Fibroblast of lung (primary cell): Measurements from ENCODE around the gene KRTAP19-3. TPM values are rescaled to one million over a fixed set of nuclear protein-coding genes. Genes with fewer than 3 reads are reported as not detected.

Source experiments
- DNase-seq, 2 donors: peaks; one replicate each; pipeline versions ENCODE4 v3.0.0 to v3.0.0-alpha.2; 2010; ENCODE audit warnings: low read depth in 2 of 2
- H2AFZ ChIP-seq: 2 replicates; pipeline ENCODE4 v1.5.1; 2012; ENCODE audit warnings: low read length, control low read depth, inconsistent platforms
- H3K27ac ChIP-seq: 2 replicates; pipeline ENCODE4 v1.5.1; 2011; ENCODE audit warnings: low read length, control low read depth; ENCODE audit not compliant: insufficient read depth
- H3K27me3 ChIP-seq: 2 replicates; pipeline ENCODE4 v1.5.1; 2011; ENCODE audit warnings: mild to moderate bottlenecking, low read length; ENCODE audit not compliant: control insufficient read depth, insufficient read depth
- H3K36me3 ChIP-seq: 2 replicates; pipeline ENCODE4 v1.5.1; 2011; ENCODE audit warnings: low read length; ENCODE audit not compliant: control insufficient read depth, insufficient read depth
- H3K4me1 ChIP-seq: 2 replicates; pipeline ENCODE4 v1.5.1; 2011; ENCODE audit warnings: low read length; ENCODE audit not compliant: control insufficient read depth, insufficient read depth; ENCODE audit errors: extremely low read depth
- H3K4me2 ChIP-seq: 2 replicates; pipeline ENCODE4 v1.5.1; 2011; ENCODE audit warnings: low read length, control low read depth; ENCODE audit not compliant: insufficient read depth; ENCODE audit errors: extremely low read depth
- H3K4me3 ChIP-seq, 4 experiments: fragments of 200-600 bp in 1 of 4; sonication (generic) in 1 of 4; replicated peaks in 1 of 4; 2 replicates each; pipeline ENCODE4 v1.5.1; 2011 to 2016; ENCODE audit warnings: low read length in 4 of 4, low read depth in 3 of 4, mild to moderate bottlenecking in 3 of 4, control low read depth in 2 of 4, inconsistent platforms in 1 of 4, mixed read lengths in 1 of 4; ENCODE audit not compliant: insufficient read depth in 1 of 4; ENCODE audit errors: control extremely low read depth in 1 of 4
- H3K79me2 ChIP-seq: 2 replicates; pipeline ENCODE4 v1.5.1; 2012; ENCODE audit warnings: mild to moderate bottlenecking, low read length, inconsistent platforms; ENCODE audit not compliant: control insufficient read depth, insufficient read depth
- H3K9ac ChIP-seq: 2 replicates; pipeline ENCODE4 v1.5.1; 2011; ENCODE audit warnings: mild to moderate bottlenecking, low read length, control low read depth; ENCODE audit not compliant: insufficient read depth
- H3K9me3 ChIP-seq: 2 replicates; pipeline ENCODE4 v1.5.1; 2012; ENCODE audit warnings: low read depth, low read length; ENCODE audit not compliant: control insufficient read depth, insufficient read depth
- H4K20me1 ChIP-seq: 2 replicates; pipeline ENCODE4 v1.5.1; 2011; ENCODE audit warnings: low read length; ENCODE audit not compliant: control insufficient read depth, insufficient read depth; ENCODE audit errors: extremely low read depth
- EZH2 ChIP-seq: IDR thresholded peaks from 2 replicates; pipeline ENCODE4 v1.5.1; 2012; ENCODE audit warnings: low read length, control low read depth, mild to moderate bottlenecking; ENCODE audit errors: missing control alignments
- polyA plus RNA-seq, 2 donors: library from polyadenylated mRNA; depleted of rRNA in 1 of 2; stranded (reverse) in 1 of 2; unstranded in 1 of 2; fragments of >200 nt; gene quantifications; 2 replicates each; pipeline ENCODE4 v1.2.1, GENCODE V29; 2011 to 2012; ENCODE audit warnings: missing spikeins in 1 of 2
- total RNA-seq: library from RNA; depleted of rRNA; stranded (reverse); fragments of >200 nt; gene quantifications from 2 replicates; pipeline ENCODE4 v1.2.1, GENCODE V29; 2014
- TF ChIP-seq, protein P1 (sequence below), 2 donors: IDR thresholded peaks in 1 of 2; conservative IDR thresholded peaks in 1 of 2; 1 replicate in 1 of 2; 2 replicates in 1 of 2; pipeline ENCODE4 v1.5.1; 2011 to 2012; ENCODE audit warnings: low read length in 2 of 2, control low read depth in 1 of 2, inconsistent platforms in 1 of 2, low read depth in 1 of 2, mild to moderate bottlenecking in 1 of 2

KRTAP19-3 gene
- total and polyA plus RNA-seq, 2 donors (not counting 1 experiment from before 2014, with no cell fraction given): not detected

GRCh38 chr21:30479259-30479658 lies 12.6 kb downstream of the KRTAP19-3 start:
- TF ChIP-seq EZH2: no peak
- TF ChIP-seq, protein P1, sequence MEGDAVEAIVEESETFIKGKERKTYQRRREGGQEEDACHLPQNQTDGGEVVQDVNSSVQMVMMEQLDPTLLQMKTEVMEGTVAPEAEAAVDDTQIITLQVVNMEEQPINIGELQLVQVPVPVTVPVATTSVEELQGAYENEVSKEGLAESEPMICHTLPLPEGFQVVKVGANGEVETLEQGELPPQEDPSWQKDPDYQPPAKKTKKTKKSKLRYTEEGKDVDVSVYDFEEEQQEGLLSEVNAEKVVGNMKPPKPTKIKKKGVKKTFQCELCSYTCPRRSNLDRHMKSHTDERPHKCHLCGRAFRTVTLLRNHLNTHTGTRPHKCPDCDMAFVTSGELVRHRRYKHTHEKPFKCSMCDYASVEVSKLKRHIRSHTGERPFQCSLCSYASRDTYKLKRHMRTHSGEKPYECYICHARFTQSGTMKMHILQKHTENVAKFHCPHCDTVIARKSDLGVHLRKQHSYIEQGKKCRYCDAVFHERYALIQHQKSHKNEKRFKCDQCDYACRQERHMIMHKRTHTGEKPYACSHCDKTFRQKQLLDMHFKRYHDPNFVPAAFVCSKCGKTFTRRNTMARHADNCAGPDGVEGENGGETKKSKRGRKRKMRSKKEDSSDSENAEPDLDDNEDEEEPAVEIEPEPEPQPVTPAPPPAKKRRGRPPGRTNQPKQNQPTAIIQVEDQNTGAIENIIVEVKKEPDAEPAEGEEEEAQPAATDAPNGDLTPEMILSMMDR (conservative IDR thresholded peaks at IDR 0.05 in 1 of 2, IDR thresholded peaks at IDR 0.05 in 1 of 2; ENCODE audit: low read depth in 1 of 2, low read length in 2 of 2): no peak
- Histone ChIP-seq H3K36me3 (no peaks in the 10 kb centered on the region), H3K4me2 (no peak overlapping the region), H4K20me1 (no peaks in the 10 kb centered on the region), H3K27me3 (no peaks in the 10 kb centered on the region), H3K4me3 (no peak overlapping the region), H3K4me1 (no peaks in the 10 kb centered on the region), H3K27ac (no peak overlapping the region), H3K9me3 (no peaks in the 10 kb centered on the region), H3K79me2 (no peaks in the 10 kb centered on the region), H2AFZ (no peak overlapping the region), H3K9ac (no peak overlapping the region)
- DNase-seq: no peak

- H2AFZ ChIP-seq: no peak overlapping the region
- no peaks in the 10 kb centered on the region for H3K9me3 ChIP-seq
- no peaks in the 10 kb centered on the region for H3K4me1 ChIP-seq
- H3K4me2 ChIP-seq: no peak overlapping the region
- H3K36me3 ChIP-seq: no peaks in the 10 kb centered on the region
- H4K20me1 ChIP-seq: no peaks in the 10 kb centered on the region
- TF ChIP-seq, protein P1 (conservative IDR thresholded peaks at IDR 0.05 in 1 of 2, IDR thresholded peaks at IDR 0.05 in 1 of 2; ENCODE audit: low read depth in 1 of 2, low read length in 2 of 2): no peak
- TF ChIP-seq EZH2: no peak
- no peak overlapping the region for H3K27ac ChIP-seq
- H3K27me3 ChIP-seq: no peaks in the 10 kb centered on the region
- H3K4me3 ChIP-seq: no peak overlapping the region
- DNase-seq: no peak
- no peaks in the 10 kb centered on the region for H3K79me2 ChIP-seq
- H3K9ac ChIP-seq: no peak overlapping the region
Observed at GRCh38 chr21:30478004-30478403, 13.8 kb downstream of the KRTAP19-3 start.

- TF ChIP-seq EZH2: no peak
- TF ChIP-seq, protein P1 (conservative IDR thresholded peaks at IDR 0.05 in 1 of 2, IDR thresholded peaks at IDR 0.05 in 1 of 2; ENCODE audit: low read depth in 1 of 2, low read length in 2 of 2): no peak
- no peak overlapping the region for H3K9ac ChIP-seq
- H3K27ac ChIP-seq: no peak overlapping the region
Observed at GRCh38 chr21:30468900-30469714, 22.7 kb downstream of the KRTAP19-3 start.

More at GRCh38 chr21:30468900-30469714, 22.7 kb downstream of the KRTAP19-3 start:
- H2AFZ ChIP-seq: no peak overlapping the region
- no peak overlapping the region for H3K4me3 ChIP-seq
- H3K79me2 ChIP-seq: no peaks in the 10 kb centered on the region
- no peaks in the 10 kb centered on the region for H3K9me3 ChIP-seq
- H3K4me2 ChIP-seq: no peak overlapping the region
- no peaks in the 10 kb centered on the region for H3K4me1 ChIP-seq
- H3K27me3 ChIP-seq: no peaks in the 10 kb centered on the region
- no peak for DNase-seq
- no peaks in the 10 kb centered on the region for H4K20me1 ChIP-seq
- no peaks in the 10 kb centered on the region for H3K36me3 ChIP-seq
